HepG2 (cell line): ENCODE data around the gene TAOK3. TPM values are rescaled to one million over a fixed set of nuclear protein-coding genes. Genes with fewer than 3 reads are reported as not detected.
"Not testable (repeated sequence)": the region's sequence is repeated elsewhere in the genome, so short reads cannot be mapped to it uniquely, and the experiment has no call there.

Experiments
- ATAC-seq: fragments of 200-7000 bp; cut with Tn5 transposase; 3 replicates; pipeline ENCODE4 v1.9.1; 2020; ENCODE audit warnings: mild to moderate bottlenecking, moderate library complexity
- BruUV-seq: library from RNA; stranded (reverse); fragments of 400-500 nt; replicated peaks from 2 replicates; lab custom pipeline; 2021; lab: Mats Ljungman, UMichigan
- CTCF ChIA-PET: fragments of 300-600 bp; formaldehyde crosslinking; extraction: SDS; loops from one replicate; lab custom pipeline; 2021; ENCODE audit warnings: low total read pairs, inconsistent platforms, low intra/inter-chr PET ratio; lab: Yijun Ruan, JAX
- POLR2A ChIA-PET: fragments of 350-600 bp; sonication (Branson Sonifier 250); formaldehyde crosslinking; loops from one replicate; lab custom pipeline; 2020; ENCODE audit warnings: antibody characterized with exemption, inconsistent platforms; lab: Yijun Ruan, JAX
- DNase-seq: peaks from one replicate; pipeline ENCODE4 v3.0.0-alpha.2; 2015; ENCODE audit warnings: low spot score
- FAIRE-seq: peaks from 3 replicates; lab custom pipeline; 2011; peaks lifted over from hg19 to GRCh38; lab: Jason Lieb, UNC
- H2AFZ ChIP-seq: one replicate; pipeline ENCODE4 v1.6.1; 2011; ENCODE audit warnings: low read length, inconsistent platforms
- H3K27ac ChIP-seq: fragments of 300-600 bp; 3 replicates; pipeline ENCODE4 v1.8.0; 2011; ENCODE audit warnings: mixed run types, mild to moderate bottlenecking, mixed read lengths, low read length, inconsistent platforms; ENCODE audit not compliant: insufficient read depth; ENCODE audit errors: extremely low read length
- H3K27me3 ChIP-seq, 2 experiments: fragments of 200-600 bp in 1 of 2; 2 replicates in 1 of 2; 3 replicates in 1 of 2; pipeline versions ENCODE4 v1.6.0 to v1.8.0; 2011; ENCODE audit warnings: low read length in 2 of 2, mild to moderate bottlenecking in 2 of 2, moderate library complexity in 2 of 2, inconsistent platforms in 1 of 2; ENCODE audit not compliant: insufficient read depth in 2 of 2, control insufficient read depth in 1 of 2
- H3K36me3 ChIP-seq, 2 experiments: fragments of 200-600 bp in 1 of 2; replicated peaks in 1 of 2; 2 replicates in 1 of 2; 3 replicates in 1 of 2; pipeline versions ENCODE4 v1.5.1 to v1.8.0; 2011; ENCODE audit warnings: low read length in 2 of 2, inconsistent platforms in 1 of 2; ENCODE audit not compliant: insufficient read depth in 2 of 2, control insufficient read depth in 1 of 2
- H3K4me1 ChIP-seq: 2 replicates; pipeline ENCODE4 v1.5.1; 2012; ENCODE audit warnings: low read length, inconsistent platforms; ENCODE audit not compliant: insufficient read depth
- H3K4me2 ChIP-seq: 2 replicates; pipeline ENCODE4 v1.6.0; 2011; ENCODE audit warnings: low read depth, low read length, inconsistent platforms
- H3K4me3 ChIP-seq, 3 experiments: fragments of 200-600 bp in 1 of 3; sonication (generic), shearing (Covaris generic) in 1 of 3; replicated peaks in 1 of 3; 2 replicates each; pipeline ENCODE4 v1.5.1; 2011 to 2016; ENCODE audit warnings: low read length in 3 of 3, inconsistent platforms in 2 of 3, low read depth in 2 of 3, mild to moderate bottlenecking in 2 of 3, control low read depth in 1 of 3, mixed read lengths in 1 of 3; ENCODE audit not compliant: insufficient read depth in 1 of 3
- H3K79me2 ChIP-seq: one replicate; pipeline ENCODE4 v1.6.1; 2011; ENCODE audit warnings: low read length, inconsistent platforms; ENCODE audit not compliant: insufficient read depth
- H3K9ac ChIP-seq: 2 replicates; pipeline ENCODE4 v1.6.0; 2011; ENCODE audit warnings: mild to moderate bottlenecking, low read depth, low read length, inconsistent platforms; ENCODE audit not compliant: insufficient read depth
- H3K9me3 ChIP-seq: 2 replicates; pipeline ENCODE4 v1.5.1; 2012; ENCODE audit warnings: mild to moderate bottlenecking, low read length
- H4K20me1 ChIP-seq: 2 replicates; pipeline ENCODE4 v1.6.0; 2011; ENCODE audit warnings: inconsistent platforms, mild to moderate bottlenecking, low read length, moderate library complexity; ENCODE audit not compliant: insufficient read depth
- HINFP ChIP-seq: sonication (generic); formaldehyde crosslinking; IDR thresholded peaks from 2 replicates; pipeline ENCODE4 v1.4.0; 2020; ENCODE audit warnings: low read depth, mild to moderate bottlenecking, missing genetic modification reagents
- MAFF ChIP-seq: IDR thresholded peaks from 2 replicates; pipeline ENCODE4 v1.6.1; 2011; ENCODE audit warnings: low read depth, low read length, improper control_type of control experiment
- MAFK ChIP-seq, 2 experiments: IDR thresholded peaks in 1 of 2; conservative IDR thresholded peaks in 1 of 2; 2 replicates each; pipeline ENCODE4 v1.6.1; 2011; ENCODE audit warnings: improper control_type of control experiment in 2 of 2, low read length in 2 of 2
- POLR2AphosphoS2 ChIP-seq: IDR thresholded peaks from 2 replicates; pipeline ENCODE4 v1.6.1; 2011; ENCODE audit warnings: low read depth, low read length, improper control_type of control experiment
- WGBS: methylation state at CpG from one replicate; pipeline ENCODE4 v1.1.6; 2017; ENCODE audit warnings: low lambda C conversion rate; 5-methylcytosine and 5-hydroxymethylcytosine counted together
- in situ Hi-C: cut with HindIII; loops from 2 replicates; pipeline ENCODE4 v1.10.0; 2017; ENCODE audit warnings: low pct_unique_long_range_greater_than_20kb; ENCODE audit not compliant: extremely low pct_ligation_motif_present
- intact Hi-C: fragments of 100-400 bp; cut with micrococcal nuclease; formaldehyde crosslinking; loops from one replicate; pipeline ENCODE4 v1.10.0; 2022; ENCODE audit not compliant: unreplicated experiment
- polyA plus RNA-seq, 8 experiments: library from polyadenylated mRNA; depleted of rRNA in 3 of 8; stranded (reverse) in 7 of 8; unstranded in 1 of 8; fragments of >200 nt; fragmentation: Illumina TruSeq in 4 of 8; extraction: Trizol in 4 of 8; gene quantifications; 2 replicates each; pipeline versions ENCODE4 v1.2.1 to v1.2.3, GENCODE V29; 2011 to 2016; ENCODE audit warnings: low read depth in 4 of 8, missing spikeins in 1 of 8, mixed read lengths in 1 of 8; ENCODE audit not compliant: insufficient read depth in 1 of 8
- total RNA-seq, 5 experiments: library from RNA; depleted of rRNA; stranded (reverse); fragments of >200 nt; fragmentation: Illumina TruSeq; extraction: Trizol; gene quantifications; 2 replicates each; pipeline ENCODE4 v1.2.3, GENCODE V29; 2016; ENCODE audit warnings: low read depth in 1 of 5
- TF ChIP-seq, protein P1 (sequence below): sonication (generic); formaldehyde crosslinking; IDR thresholded peaks from 2 replicates; pipeline ENCODE4 v1.5.0; 2020; ENCODE audit warnings: missing genetic modification reagents, mild to moderate bottlenecking, borderline replicate concordance

Gene TAOK3
- total and polyA plus RNA-seq, 2 of the 13 experiments (the other 11 are each of a cell fraction or from before 2014, with no cell fraction given) = 10.4 to 12.3 TPM

DNA sequence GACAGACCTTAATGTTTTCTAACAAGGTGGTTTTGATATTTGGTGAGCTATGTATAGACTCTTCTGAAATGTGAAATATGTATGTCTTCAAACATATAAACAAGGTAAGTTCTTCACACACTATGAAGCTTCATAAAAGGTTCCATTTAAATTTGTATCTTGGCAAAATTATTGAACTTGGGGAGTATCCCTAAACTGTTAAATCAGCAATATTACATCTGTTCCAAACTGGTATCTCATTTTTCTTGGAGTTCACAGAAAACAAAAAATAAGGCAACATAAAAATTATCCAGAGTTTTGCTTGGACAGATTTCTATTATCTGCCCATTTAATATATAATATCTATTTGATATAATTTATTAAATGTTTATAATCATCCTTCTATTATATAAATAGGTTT is 62.4 kb downstream of the TAOK3 start:
- ChIA-PET POLR2A (no interaction called here), CTCF (no interaction called here)
- intact Hi-C loops = no loop called here

DNA sequence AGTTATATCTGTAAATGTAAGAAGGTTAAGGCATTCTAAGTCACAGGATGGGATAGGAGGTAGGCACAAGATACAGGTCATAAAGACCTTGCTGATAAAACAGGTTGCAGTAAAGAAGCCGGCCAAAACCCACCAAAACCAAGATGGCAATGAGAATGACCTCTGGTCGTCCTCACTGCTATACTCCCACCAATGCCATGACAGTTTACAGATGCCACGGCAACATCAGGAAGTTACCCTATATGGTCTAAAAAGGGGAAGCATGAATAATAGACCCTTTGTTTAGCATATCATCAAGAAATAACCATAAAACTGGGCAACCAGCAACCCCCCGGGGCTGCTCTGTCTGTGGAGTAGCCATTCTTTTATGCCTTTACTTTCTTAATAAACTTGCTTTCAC is 64.7 kb downstream of the TAOK3 start:
- H3K36me3 ChIP-seq, BruUV-seq, in situ Hi-C loops, H3K9ac ChIP-seq, H3K4me2 ChIP-seq, H3K9me3 ChIP-seq, DNase-seq, H3K4me3 ChIP-seq, H3K27me3 ChIP-seq, H3K79me2 ChIP-seq, ATAC-seq, FAIRE-seq, H3K4me1 ChIP-seq, CTCF ChIA-PET, H4K20me1 ChIP-seq, H2AFZ ChIP-seq, H3K27ac ChIP-seq, intact Hi-C loops: not testable (repeated sequence)
- WGBS = 95% methylated on average over 4 of the region's 4 CpGs
- POLR2A ChIA-PET = interaction anchor here (0.6 kb wide), 1 partner anchor 17 kb away, joined by 4 read pairs; no protein-coding TSS in a partner anchor

More for the DNA sequence above, 62.4 kb downstream of the TAOK3 start:
- Histone ChIP-seq H3K9ac (no peak overlapping the region), H4K20me1 (no peaks in the 10 kb centered on the region), H3K27me3 (no peaks in the 10 kb centered on the region), H3K4me2 (no peak overlapping the region), H3K4me1 (no peaks in the 10 kb centered on the region), H3K36me3 (no peaks in the 10 kb centered on the region), H3K27ac (no peak overlapping the region), H2AFZ (no peak overlapping the region), H3K4me3 (no peak overlapping the region), H3K9me3 (no peaks in the 10 kb centered on the region), H3K79me2 (no peaks in the 10 kb centered on the region)
- DNase-seq (no peak), FAIRE-seq (no peak), ATAC-seq (no peak)
- TF ChIP-seq MAFK (conservative IDR thresholded peaks at IDR 0.05 in 1 of 2, IDR thresholded peaks at IDR 0.05 in 1 of 2; ENCODE audit: low read length in 2 of 2) = peak; percentile 40 to 78; a peak in 3 of 4 replicates
- TF ChIP-seq POLR2AphosphoS2 = no peak
- peak; percentile 69; the same call in 1 of the 2 replicates for TF ChIP-seq MAFF
- TF ChIP-seq, protein P1, sequence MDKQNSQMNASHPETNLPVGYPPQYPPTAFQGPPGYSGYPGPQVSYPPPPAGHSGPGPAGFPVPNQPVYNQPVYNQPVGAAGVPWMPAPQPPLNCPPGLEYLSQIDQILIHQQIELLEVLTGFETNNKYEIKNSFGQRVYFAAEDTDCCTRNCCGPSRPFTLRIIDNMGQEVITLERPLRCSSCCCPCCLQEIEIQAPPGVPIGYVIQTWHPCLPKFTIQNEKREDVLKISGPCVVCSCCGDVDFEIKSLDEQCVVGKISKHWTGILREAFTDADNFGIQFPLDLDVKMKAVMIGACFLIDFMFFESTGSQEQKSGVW (CRISPR knock-in tag) = no peak
- TF ChIP-seq HINFP = no peak
- in situ Hi-C loops = no loop called here
- no TSS peak for BruUV-seq
